SK-N-MC (cell line): ENCODE data around the gene ATXN10.

ENCODE experiments used
- EZH2 ChIP-seq: fragments of 200-600 bp; sonication (generic); IDR thresholded peaks from one replicate; pipeline ENCODE4 v1.6.1; 2017; ENCODE audit warnings: antibody characterized with exemption
- POLR2AphosphoS5 ChIP-seq: IDR thresholded peaks from 2 replicates; pipeline ENCODE4 v1.6.1; 2012; ENCODE audit warnings: mild to moderate bottlenecking, low read depth, low read length, borderline replicate concordance

GRCh38 chr22:45774001-45774670 lies 102.5 kb downstream of the ATXN10 start:
- TF ChIP-seq POLR2AphosphoS5 (no peak), EZH2 (no peak)
